CD8-positive, alpha-beta memory T cell (primary cell): ENCODE measurements around the gene TSPAN10. TPM values are rescaled to one million over a fixed set of nuclear protein-coding genes. Genes with fewer than 3 reads are reported as not detected.
A peak's percentile ranks its signal among the peaks of the same experiment; 100 is the strongest.

ENCODE experiments used
- CTCF ChIA-PET: fragments of 350-600 bp; sonication (Branson Sonifier 250); formaldehyde crosslinking; loops from one replicate; lab custom pipeline; 2021; ENCODE audit warnings: antibody characterized with exemption; lab: Charles Lee
- POLR2A ChIA-PET: fragments of 350-600 bp; sonication (Branson Sonifier 250); formaldehyde crosslinking; loops from one replicate; lab custom pipeline; 2021; ENCODE audit warnings: antibody characterized with exemption; lab: Charles Lee
- DNase-seq, 5 donors: peaks; one replicate each; pipeline versions ENCODE4 v3.0.0 to v3.0.0-alpha.2; 2020 to 2022; ENCODE audit warnings: mixed read lengths in 1 of 5
- H3K27ac ChIP-seq: one replicate; pipeline ENCODE4 v1.7.0; 2013; ENCODE audit warnings: low read depth, mild to moderate bottlenecking, low read length, moderate library complexity
- H3K27me3 ChIP-seq: 2 replicates; pipeline ENCODE4 v1.7.0; 2013; ENCODE audit warnings: low read length, mild to moderate bottlenecking; ENCODE audit not compliant: insufficient read depth, poor library complexity, severe bottlenecking
- H3K36me3 ChIP-seq: 2 replicates; pipeline ENCODE4 v1.7.0; 2013; ENCODE audit warnings: mild to moderate bottlenecking, low read length, moderate library complexity; ENCODE audit not compliant: insufficient read depth
- H3K4me1 ChIP-seq: 2 replicates; pipeline ENCODE4 v1.7.0; 2013; ENCODE audit warnings: mild to moderate bottlenecking, low read length, moderate library complexity; ENCODE audit not compliant: insufficient read depth
- H3K4me3 ChIP-seq: 2 replicates; pipeline ENCODE4 v1.7.0; 2013; ENCODE audit warnings: mild to moderate bottlenecking, low read length
- H3K9me3 ChIP-seq: 2 replicates; pipeline ENCODE4 v1.7.0; 2013; ENCODE audit warnings: mild to moderate bottlenecking, low read length
- H3K27ac Mint-ChIP-seq, 8 donors: one replicate each; pipeline ENCODE4 v1.8.0; 2020 to 2021; ENCODE audit warnings: mixed read lengths in 8 of 8, mild to moderate bottlenecking in 6 of 8, inconsistent platforms in 3 of 8, moderate library complexity in 3 of 8
- H3K27me3 Mint-ChIP-seq, 2 donors: one replicate each; pipeline ENCODE4 v1.8.0; 2020 to 2021; ENCODE audit warnings: mixed read lengths in 2 of 2, mild to moderate bottlenecking in 1 of 2, moderate library complexity in 1 of 2
- H3K36me3 Mint-ChIP-seq, 3 donors: one replicate each; pipeline ENCODE4 v1.8.0; 2020 to 2021; ENCODE audit warnings: mixed read lengths in 3 of 3, inconsistent platforms in 1 of 3, mild to moderate bottlenecking in 1 of 3
- H3K4me1 Mint-ChIP-seq, 3 donors: one replicate each; pipeline ENCODE4 v1.8.0; 2020 to 2021; ENCODE audit warnings: mixed read lengths in 3 of 3, inconsistent platforms in 1 of 3, mild to moderate bottlenecking in 1 of 3
- H3K4me3 Mint-ChIP-seq, 7 donors: one replicate each; pipeline ENCODE4 v1.8.0; 2020 to 2021; ENCODE audit warnings: mixed read lengths in 7 of 7, mild to moderate bottlenecking in 6 of 7, moderate library complexity in 4 of 7, inconsistent platforms in 2 of 7
- H3K9me3 Mint-ChIP-seq, 5 donors: one replicate each; pipeline ENCODE4 v1.8.0; 2020 to 2022; ENCODE audit warnings: mixed read lengths in 5 of 5, mild to moderate bottlenecking in 3 of 5, moderate library complexity in 2 of 5, inconsistent platforms in 1 of 5
- polyA plus RNA-seq: library from polyadenylated mRNA; unstranded; fragments of 300-500 nt; fragmentation: Illumina TruSeq; gene quantifications from one replicate; pipeline ENCODE4 v1.2.3, GENCODE V29; 2021
- total RNA-seq, 2 experiments: library from RNA; stranded (reverse); gene quantifications; one replicate each; pipeline ENCODE4 v1.2.3, GENCODE V29; 2021

The TSPAN10 gene
- total and polyA plus RNA-seq, 3 experiments from 2014 or later, result 0.31 to 0.49 (median 0.31) TPM

DNA sequence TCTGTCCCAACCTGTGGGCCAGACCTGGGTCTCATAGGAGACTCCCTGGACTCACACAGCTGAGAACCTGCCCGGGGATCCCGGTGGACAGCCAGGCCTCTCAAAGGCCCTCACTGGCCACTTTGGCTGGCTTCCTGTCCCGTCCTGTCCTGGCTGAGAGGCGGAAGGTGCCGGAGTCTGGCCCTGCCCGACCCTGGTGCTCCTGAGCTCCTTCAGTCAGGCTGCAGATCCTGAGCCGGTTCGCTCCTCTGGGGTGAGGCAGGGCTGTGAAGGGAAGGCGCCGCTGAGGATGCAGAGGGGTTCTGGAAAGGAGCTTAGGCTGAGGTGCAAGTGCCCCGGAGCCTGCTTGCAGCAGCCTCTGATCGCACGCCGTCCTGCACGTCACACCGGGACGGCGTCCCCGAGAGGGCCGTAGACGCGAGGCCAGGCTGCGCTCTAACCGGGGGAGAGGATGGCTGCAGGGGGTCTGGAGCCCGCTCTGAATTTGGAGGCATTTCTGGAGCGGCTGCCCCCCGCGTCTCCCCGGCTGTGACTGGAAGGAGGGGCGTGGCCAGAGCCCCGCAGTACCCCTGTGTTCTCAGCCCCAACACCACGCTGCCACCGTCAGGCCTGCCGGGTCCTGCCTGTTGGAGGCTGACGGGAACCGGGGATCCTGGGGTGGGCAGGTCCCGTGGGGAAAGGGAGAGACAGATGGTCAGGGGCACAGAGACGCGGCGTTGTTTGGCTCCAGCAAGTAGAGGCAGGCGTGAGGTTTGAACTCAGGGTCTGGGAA lies 51.0 kb downstream of the TSPAN10 start:
- no peaks in the 10 kb centered on the region for H3K9me3 Mint-ChIP-seq
- H3K27me3 ChIP-seq, result no peaks in the 10 kb centered on the region

GRCh38 chr17:81688616-81689015 lies 51.6 kb downstream of the TSPAN10 start:
- Histone ChIP-seq H3K27ac (no peak overlapping the region), H3K4me1 (peaks cover 19% of the 10 kb centered on the region), H3K9me3 (no peaks in the 10 kb centered on the region), H3K4me3 (no peak overlapping the region), H3K27me3 (no peaks in the 10 kb centered on the region), H3K36me3 (peaks cover 33% of the 10 kb centered on the region)
- H3K36me3 Mint-ChIP-seq, result peaks cover 0 to 80% (median 10%) of the 10 kb centered on the region in 3 donors
- peaks cover 19 to 35% (median 21%) of the 10 kb centered on the region in 3 donors for H3K4me1 Mint-ChIP-seq
- ChIA-PET POLR2A (no interaction called here), CTCF (no interaction called here)
- peaks cover 0 to 2% of the 10 kb centered on the region in 2 donors for H3K27me3 Mint-ChIP-seq
- H3K27ac Mint-ChIP-seq, result no peak overlapping the region
- H3K9me3 Mint-ChIP-seq, result no peaks in the 10 kb centered on the region
- no peak for DNase-seq
- H3K4me3 Mint-ChIP-seq, result no peak overlapping the region

More for the DNA sequence above, 51.0 kb downstream of the TSPAN10 start:
- H3K27me3 Mint-ChIP-seq, result peaks cover 0 to 3% of the 10 kb centered on the region in 2 donors
- Histone ChIP-seq H3K4me1 (peaks cover 20% of the 10 kb centered on the region), H3K9me3 (no peaks in the 10 kb centered on the region), H3K36me3 (peaks cover 33% of the 10 kb centered on the region), H3K27ac (no peak overlapping the region), H3K4me3 (no peak overlapping the region)
- DNase-seq, result no peak
- ChIA-PET CTCF (no interaction called here), POLR2A (no interaction called here)
- H3K4me1 Mint-ChIP-seq, result peaks cover 22 to 39% (median 23%) of the 10 kb centered on the region in 3 donors
- peaks cover 0 to 78% (median 10%) of the 10 kb centered on the region in 3 donors for H3K36me3 Mint-ChIP-seq
- H3K4me3 Mint-ChIP-seq, result peak overlapping the region in 2 of 7 donors; percentile 28 to 70
- no peak overlapping the region for H3K27ac Mint-ChIP-seq

DNA sequence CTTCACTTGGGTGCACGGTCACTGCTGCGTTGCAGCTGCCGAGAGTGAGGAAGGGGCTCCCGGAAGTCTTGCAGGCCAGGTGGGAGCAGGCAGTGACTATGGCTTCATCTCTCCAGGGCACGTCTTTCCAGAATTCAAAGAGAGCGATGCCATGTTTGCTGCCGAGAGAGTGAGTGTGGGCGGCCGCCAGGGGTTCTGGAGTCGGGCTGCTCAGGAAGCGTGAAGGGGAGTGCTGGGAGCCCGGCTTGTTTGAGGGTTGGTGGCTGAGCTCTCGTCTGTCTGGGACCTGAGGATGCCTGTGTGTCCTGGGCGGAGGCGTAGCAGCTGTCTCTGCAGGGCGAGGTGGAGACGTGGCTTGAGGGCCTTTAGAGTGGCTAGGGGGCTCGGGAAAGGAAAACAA lies 53.1 kb downstream of the TSPAN10 start:
- Mint-ChIP-seq H3K36me3 (peaks cover 0 to 84% (median 10%) of the 10 kb centered on the region in 3 donors), H3K27me3 (no peaks in the 10 kb centered on the region), H3K4me3 (no peak overlapping the region), H3K27ac (peak overlapping the region in 1 of 8 donors; percentile 36), H3K4me1 (peaks cover 8 to 25% (median 13%) of the 10 kb centered on the region in 3 donors), H3K9me3 (no peaks in the 10 kb centered on the region)
- ChIA-PET CTCF (no interaction called here), POLR2A (no interaction called here)
- no peaks in the 10 kb centered on the region for H3K27me3 ChIP-seq
- H3K4me1 ChIP-seq, result peaks cover 11% of the 10 kb centered on the region
- H3K27ac ChIP-seq, result no peak overlapping the region
- no peaks in the 10 kb centered on the region for H3K9me3 ChIP-seq
- no peak overlapping the region for H3K4me3 ChIP-seq
- H3K36me3 ChIP-seq, result peaks cover 36% of the 10 kb centered on the region
- no peak for DNase-seq

- no peaks in the 10 kb centered on the region for H3K27me3 ChIP-seq
- Mint-ChIP-seq H3K36me3 (peaks cover 0 to 87% (median 10%) of the 10 kb centered on the region in 3 donors), H3K4me1 (peaks cover 3 to 20% (median 8%) of the 10 kb centered on the region in 3 donors), H3K27ac (no peak overlapping the region), H3K9me3 (no peaks in the 10 kb centered on the region), H3K4me3 (no peak overlapping the region), H3K27me3 (no peaks in the 10 kb centered on the region)
- no peak for DNase-seq
- H3K36me3 ChIP-seq, result peaks cover 41% of the 10 kb centered on the region
- POLR2A ChIA-PET, result no interaction called here
- H3K4me3 ChIP-seq, result no peak overlapping the region
- H3K4me1 ChIP-seq, result peaks cover 6% of the 10 kb centered on the region
- CTCF ChIA-PET, result no interaction called here
- H3K27ac ChIP-seq, result no peak overlapping the region
- H3K9me3 ChIP-seq, result no peaks in the 10 kb centered on the region
Measured at GRCh38 chr17:81690549-81690948, 53.6 kb downstream of the TSPAN10 start.

GRCh38 chr17:81691196-81691595 lies 54.2 kb downstream of the TSPAN10 start:
- Histone ChIP-seq H3K27me3 (no peaks in the 10 kb centered on the region), H3K27ac (no peak overlapping the region), H3K9me3 (no peaks in the 10 kb centered on the region), H3K4me1 (no peaks in the 10 kb centered on the region), H3K36me3 (peaks cover 41% of the 10 kb centered on the region), H3K4me3 (no peak overlapping the region)
- H3K27me3 Mint-ChIP-seq, result no peaks in the 10 kb centered on the region
- ChIA-PET CTCF (no interaction called here), POLR2A (no interaction called here)
- H3K27ac Mint-ChIP-seq, result no peak overlapping the region
- no peak overlapping the region for H3K4me3 Mint-ChIP-seq
- H3K4me1 Mint-ChIP-seq, result peaks cover 0 to 13% (median 6%) of the 10 kb centered on the region in 3 donors
- H3K9me3 Mint-ChIP-seq, result no peaks in the 10 kb centered on the region
- DNase-seq, result no peak
- H3K36me3 Mint-ChIP-seq, result peaks cover 0 to 86% (median 8%) of the 10 kb centered on the region in 3 donors

DNA sequence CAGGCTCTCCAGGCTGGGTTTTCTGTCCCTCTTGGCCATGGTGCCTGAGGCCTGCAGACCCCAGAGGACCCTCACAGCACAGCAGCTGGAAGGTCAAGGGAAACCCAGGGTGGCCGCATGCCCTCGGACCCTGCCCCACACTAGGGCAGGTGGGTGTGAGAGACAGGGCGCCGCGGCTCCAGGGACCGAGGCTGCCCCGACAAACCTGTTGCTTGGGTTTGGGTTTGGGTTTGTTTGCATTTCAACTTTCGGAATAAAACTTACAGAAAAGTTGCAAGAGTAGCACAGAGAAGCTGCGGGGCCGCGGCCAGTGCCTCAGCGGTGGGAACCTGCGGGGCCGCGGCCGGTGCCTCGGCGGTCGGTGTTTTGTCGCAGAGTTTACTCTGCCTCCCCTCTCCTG lies 54.6 kb downstream of the TSPAN10 start:
- Mint-ChIP-seq H3K27me3 (no peaks in the 10 kb centered on the region), H3K27ac (peak overlapping the region in 1 of 8 donors; percentile 33), H3K9me3 (no peaks in the 10 kb centered on the region), H3K36me3 (peaks cover 0 to 87% (median 6%) of the 10 kb centered on the region in 3 donors), H3K4me3 (peak overlapping the region in 1 of 7 donors; percentile 30), H3K4me1 (peaks cover 0 to 11% (median 3%) of the 10 kb centered on the region in 3 donors)
- Histone ChIP-seq H3K36me3 (peaks cover 37% of the 10 kb centered on the region), H3K4me3 (no peak overlapping the region), H3K9me3 (no peaks in the 10 kb centered on the region), H3K27ac (no peak overlapping the region), H3K27me3 (no peaks in the 10 kb centered on the region), H3K4me1 (no peaks in the 10 kb centered on the region)
- no peak for DNase-seq
- ChIA-PET CTCF (no interaction called here), POLR2A (no interaction called here)

DNA sequence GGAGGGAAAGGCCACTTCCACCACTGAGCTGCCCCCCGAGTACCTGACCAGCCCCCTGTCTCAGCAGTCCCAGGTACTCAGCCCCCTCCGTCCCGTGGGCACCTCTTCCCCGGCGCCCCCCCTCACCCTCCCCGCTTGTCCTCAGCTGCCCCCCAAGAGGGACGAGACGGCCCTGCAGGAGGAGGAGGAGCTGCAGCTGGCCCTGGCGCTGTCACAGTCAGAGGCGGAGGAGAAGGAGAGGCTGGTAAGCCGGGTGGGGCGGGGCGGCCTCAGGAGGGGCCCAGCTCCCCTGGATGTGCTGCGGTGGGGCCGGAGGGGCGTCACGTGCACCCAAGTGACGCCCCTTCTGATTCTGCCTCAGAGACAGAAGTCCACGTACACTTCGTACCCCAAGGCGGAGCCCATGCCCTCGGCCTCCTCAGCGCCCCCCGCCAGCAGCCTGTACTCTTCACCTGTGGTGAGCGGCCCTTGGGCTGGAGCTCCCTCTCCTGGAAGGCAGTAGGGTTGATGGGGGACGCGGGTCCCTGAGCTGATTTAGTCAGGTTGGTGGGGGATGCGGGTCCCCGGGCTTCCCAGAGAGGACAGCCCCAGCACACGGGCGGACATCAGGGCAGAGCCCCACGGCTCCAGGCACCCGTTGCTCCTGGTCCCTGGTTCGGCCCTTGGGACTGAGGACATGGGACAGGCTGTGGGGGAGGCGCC lies 56.7 kb downstream of the TSPAN10 start:
- no peaks in the 10 kb centered on the region for H3K4me1 ChIP-seq
- Mint-ChIP-seq H3K9me3 (no peaks in the 10 kb centered on the region), H3K27me3 (no peaks in the 10 kb centered on the region), H3K27ac (no peak overlapping the region), H3K4me1 (peaks cover 0 to 8% (median 4%) of the 10 kb centered on the region in 3 donors), H3K36me3 (peaks cover 0 to 92% (median 5%) of the 10 kb centered on the region in 3 donors), H3K4me3 (no peak overlapping the region)
- ChIA-PET CTCF (interaction anchor here (0.9 to 1.6 kb wide), 2 partner anchors 10 to 1084 kb away, joined by 3 to 4 read pairs; partner anchors contain the start of genes ARL16 and HGS), POLR2A (no interaction called here)
- no peaks in the 10 kb centered on the region for H3K27me3 ChIP-seq
- DNase-seq, result no peak
- H3K36me3 ChIP-seq, result peaks cover 33% of the 10 kb centered on the region
- H3K27ac ChIP-seq, result no peak overlapping the region
- no peaks in the 10 kb centered on the region for H3K9me3 ChIP-seq
- H3K4me3 ChIP-seq, result no peak overlapping the region

- POLR2A ChIA-PET, result no interaction called here
- no peak overlapping the region for H3K4me3 Mint-ChIP-seq
- H3K36me3 Mint-ChIP-seq, result peaks cover 0 to 86% (median 0%) of the 10 kb centered on the region in 3 donors
- H3K9me3 ChIP-seq, result no peaks in the 10 kb centered on the region
- no peaks in the 10 kb centered on the region for H3K27me3 ChIP-seq
- no peaks in the 10 kb centered on the region for H3K4me1 ChIP-seq
- H3K27ac ChIP-seq, result no peak overlapping the region
- peaks cover 31% of the 10 kb centered on the region for H3K36me3 ChIP-seq
- H3K9me3 Mint-ChIP-seq, result no peaks in the 10 kb centered on the region
- peaks cover 0 to 3% (median 3%) of the 10 kb centered on the region in 3 donors for H3K4me1 Mint-ChIP-seq
- CTCF ChIA-PET, result no interaction called here
- no peaks in the 10 kb centered on the region for H3K27me3 Mint-ChIP-seq
- H3K27ac Mint-ChIP-seq, result no peak overlapping the region
- no peak overlapping the region for H3K4me3 ChIP-seq
- DNase-seq, result no peak
Measured at GRCh38 chr17:81694810-81695209, 57.8 kb downstream of the TSPAN10 start.
